Measurements from ENCODE around the gene ZDHHC3. TPM values are rescaled to one million over a fixed set of nuclear protein-coding genes. Genes with fewer than 3 reads are reported as not detected.

Gene ZDHHC3
- polyA plus RNA-seq, 1 of the 3 experiments (the other 2 are of a cell fraction), result 60.7 TPM

- CTCF ChIA-PET, result interaction anchor here (0.6 to 1.0 kb wide), 4 partner anchors 37 to 358 kb away, joined by 3 to 5 read pairs (median 4); no protein-coding TSS in a partner anchor
- POLR2A ChIA-PET, result no interaction called here
Observed at GRCh38 chr3:44877333-44877732, 98.6 kb downstream of the ZDHHC3 start.

More at GRCh38 chr3:44877333-44877732, 98.6 kb downstream of the ZDHHC3 start:
- Histone ChIP-seq H3K36me3 (replicated peaks in 1 of 2; ENCODE audit: control insufficient read depth in 1 of 2, insufficient read depth in 2 of 2, low read length in 1 of 2) (no peaks in the 10 kb centered on the region), H3K27me3 (ENCODE audit: insufficient read depth) (no peaks in the 10 kb centered on the region), H3K4me3 (ENCODE audit: low read depth in 2 of 2, low read length in 1 of 2) (no peak overlapping the region), H2AFZ (ENCODE audit: low read depth) (no peak overlapping the region), H3K4me1 (ENCODE audit: control insufficient read depth in 1 of 2, insufficient read depth in 2 of 2, low read depth in 1 of 2, low read length in 1 of 2) (no peaks in the 10 kb centered on the region), H3F3A (replicated peaks; ENCODE audit: insufficient read depth) (no peaks in the 10 kb centered on the region), H3K79me2 (ENCODE audit: insufficient read depth) (no peaks in the 10 kb centered on the region), H3K27ac (ENCODE audit: low read depth in 2 of 2, low read length in 1 of 2) (no peak overlapping the region), H3K9me3 (no peaks in the 10 kb centered on the region), H3K9ac (no peak overlapping the region), H3K4me2 (no peak overlapping the region), H3K9me2 (no peaks in the 10 kb centered on the region), H4K20me1 (ENCODE audit: insufficient read depth) (no peaks in the 10 kb centered on the region)
- TF ChIP-seq ELF1 (IDR thresholded peaks at IDR 0.05) (no peak), EP300 (IDR thresholded peaks at IDR 0.05; ENCODE audit: borderline replicate concordance in 1 of 2, low read depth in 1 of 2, low read length in 1 of 2) (no peak), USF1 (IDR thresholded peaks at IDR 0.05; ENCODE audit: borderline replicate concordance, low read depth) (no peak), USF2 (IDR thresholded peaks at IDR 0.05; ENCODE audit: borderline replicate concordance, low read depth, low read length) (no peak), MXI1 (IDR thresholded peaks at IDR 0.05; ENCODE audit: low read depth, low read length) (no peak), RFX5 (IDR thresholded peaks at IDR 0.05; ENCODE audit: low read length) (no peak), CTCF (IDR thresholded peaks at IDR 0.05) (no peak), SIN3A (IDR thresholded peaks at IDR 0.05; ENCODE audit: borderline replicate concordance, low read depth, low read length) (no peak), REST (IDR thresholded peaks at IDR 0.05; ENCODE audit: low read depth, low read length) (no peak), TEAD4 (IDR thresholded peaks at IDR 0.05; ENCODE audit: borderline replicate concordance, insufficient read depth) (no peak), SMC3 (IDR thresholded peaks at IDR 0.05; ENCODE audit: low read depth, low read length) (no peak), GATA2 (CRISPR knock-in tag; IDR thresholded peaks at IDR 0.05) (no peak)
- no peak for DNase-seq
- 95% methylated on average over 3 of the region's 3 CpGs for WGBS (ENCODE audit: low lambda C conversion rate)
